PFSK-1 (cell line): Measurements from ENCODE around the gene TLE2.

ENCODE experiments used
- FOXP2 ChIP-seq: optimal IDR thresholded peaks from 2 replicates; pipeline ENCODE3; 2011; ENCODE audit warnings: borderline replicate concordance, control low read depth, inconsistent platforms; ENCODE audit not compliant: insufficient read depth; ENCODE audit errors: extremely low read length, extremely low read depth
- POLR2AphosphoS5 ChIP-seq: IDR thresholded peaks from 2 replicates; pipeline ENCODE4 v1.6.1; 2012; ENCODE audit warnings: low read depth, mild to moderate bottlenecking, control low read depth, low read length, moderate library complexity
- SIN3A ChIP-seq: IDR thresholded peaks from 2 replicates; pipeline ENCODE4 v1.6.1; 2012; ENCODE audit warnings: mild to moderate bottlenecking, low read length, moderate library complexity, borderline replicate concordance; ENCODE audit not compliant: insufficient read depth
- TAF1 ChIP-seq: IDR thresholded peaks from 2 replicates; pipeline ENCODE4 v1.6.1; 2012; ENCODE audit warnings: low read length, control low read depth, borderline replicate concordance; ENCODE audit not compliant: insufficient read depth
- TF ChIP-seq, protein P1 (sequence below), 2 experiments: IDR thresholded peaks; 2 replicates each; pipeline versions ENCODE4 v1.6.1 to v1.8.0; 2011 to 2012; ENCODE audit warnings: low read depth in 2 of 2, low read length in 2 of 2, control low read depth in 1 of 2, inconsistent platforms in 1 of 2, mild to moderate bottlenecking in 1 of 2, moderate library complexity in 1 of 2; ENCODE audit not compliant: insufficient read depth in 1 of 2

Gene TLE2

DNA sequence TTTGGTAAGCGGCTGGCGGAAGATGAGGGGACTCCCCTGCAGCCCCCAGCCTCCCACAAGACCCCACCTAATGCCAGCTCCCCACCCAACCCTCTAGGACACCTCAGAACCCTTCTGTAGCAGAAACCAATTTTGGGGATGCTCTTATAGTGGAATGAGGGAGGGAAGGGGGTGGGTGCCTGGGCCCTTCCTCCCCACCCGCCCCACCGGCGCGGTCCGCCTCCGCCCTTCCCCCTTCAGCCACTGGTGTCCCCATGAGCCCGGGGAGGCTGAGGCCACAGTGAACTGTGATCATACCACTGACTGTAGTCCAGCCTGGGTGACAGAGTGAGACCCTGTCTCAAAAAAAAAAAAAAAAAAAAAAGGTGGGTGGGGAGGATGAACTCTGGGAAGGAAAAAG, 35.5 kb downstream of the TLE2 start:
- TF ChIP-seq SIN3A, result no peak
- no peak for TF ChIP-seq POLR2AphosphoS5
- no peak for TF ChIP-seq TAF1
- TF ChIP-seq, protein P1, sequence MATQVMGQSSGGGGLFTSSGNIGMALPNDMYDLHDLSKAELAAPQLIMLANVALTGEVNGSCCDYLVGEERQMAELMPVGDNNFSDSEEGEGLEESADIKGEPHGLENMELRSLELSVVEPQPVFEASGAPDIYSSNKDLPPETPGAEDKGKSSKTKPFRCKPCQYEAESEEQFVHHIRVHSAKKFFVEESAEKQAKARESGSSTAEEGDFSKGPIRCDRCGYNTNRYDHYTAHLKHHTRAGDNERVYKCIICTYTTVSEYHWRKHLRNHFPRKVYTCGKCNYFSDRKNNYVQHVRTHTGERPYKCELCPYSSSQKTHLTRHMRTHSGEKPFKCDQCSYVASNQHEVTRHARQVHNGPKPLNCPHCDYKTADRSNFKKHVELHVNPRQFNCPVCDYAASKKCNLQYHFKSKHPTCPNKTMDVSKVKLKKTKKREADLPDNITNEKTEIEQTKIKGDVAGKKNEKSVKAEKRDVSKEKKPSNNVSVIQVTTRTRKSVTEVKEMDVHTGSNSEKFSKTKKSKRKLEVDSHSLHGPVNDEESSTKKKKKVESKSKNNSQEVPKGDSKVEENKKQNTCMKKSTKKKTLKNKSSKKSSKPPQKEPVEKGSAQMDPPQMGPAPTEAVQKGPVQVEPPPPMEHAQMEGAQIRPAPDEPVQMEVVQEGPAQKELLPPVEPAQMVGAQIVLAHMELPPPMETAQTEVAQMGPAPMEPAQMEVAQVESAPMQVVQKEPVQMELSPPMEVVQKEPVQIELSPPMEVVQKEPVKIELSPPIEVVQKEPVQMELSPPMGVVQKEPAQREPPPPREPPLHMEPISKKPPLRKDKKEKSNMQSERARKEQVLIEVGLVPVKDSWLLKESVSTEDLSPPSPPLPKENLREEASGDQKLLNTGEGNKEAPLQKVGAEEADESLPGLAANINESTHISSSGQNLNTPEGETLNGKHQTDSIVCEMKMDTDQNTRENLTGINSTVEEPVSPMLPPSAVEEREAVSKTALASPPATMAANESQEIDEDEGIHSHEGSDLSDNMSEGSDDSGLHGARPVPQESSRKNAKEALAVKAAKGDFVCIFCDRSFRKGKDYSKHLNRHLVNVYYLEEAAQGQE (IDR thresholded peaks at IDR 0.05; ENCODE audit: insufficient read depth in 1 of 2, low read depth in 2 of 2, low read length in 2 of 2), result no peak
- no peak for TF ChIP-seq FOXP2

DNA sequence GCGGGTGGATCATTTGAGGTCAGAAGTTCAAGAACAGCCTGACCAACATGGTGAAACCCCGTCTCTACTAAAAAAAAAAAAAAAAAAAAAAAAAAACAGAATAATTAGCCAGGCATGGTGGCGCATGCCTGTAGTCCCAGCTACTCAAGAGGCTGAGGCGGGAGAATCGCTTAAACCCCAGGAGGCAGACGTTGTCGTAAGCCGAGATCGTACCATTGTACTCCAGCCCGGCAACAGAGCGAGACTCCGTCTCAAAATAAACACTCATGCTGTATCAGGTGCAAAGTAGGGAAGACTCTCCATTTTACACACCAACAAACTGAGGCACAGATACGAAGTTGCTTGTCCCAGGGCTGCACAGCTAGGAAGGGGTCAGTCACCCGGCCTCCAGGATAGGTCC, 36.1 kb downstream of the TLE2 start:
- TF ChIP-seq POLR2AphosphoS5 (no peak), SIN3A (no peak), FOXP2 (no peak), TAF1 (no peak)
- TF ChIP-seq, protein P1 (IDR thresholded peaks at IDR 0.05; ENCODE audit: insufficient read depth in 1 of 2, low read depth in 2 of 2, low read length in 2 of 2), result no peak

DNA sequence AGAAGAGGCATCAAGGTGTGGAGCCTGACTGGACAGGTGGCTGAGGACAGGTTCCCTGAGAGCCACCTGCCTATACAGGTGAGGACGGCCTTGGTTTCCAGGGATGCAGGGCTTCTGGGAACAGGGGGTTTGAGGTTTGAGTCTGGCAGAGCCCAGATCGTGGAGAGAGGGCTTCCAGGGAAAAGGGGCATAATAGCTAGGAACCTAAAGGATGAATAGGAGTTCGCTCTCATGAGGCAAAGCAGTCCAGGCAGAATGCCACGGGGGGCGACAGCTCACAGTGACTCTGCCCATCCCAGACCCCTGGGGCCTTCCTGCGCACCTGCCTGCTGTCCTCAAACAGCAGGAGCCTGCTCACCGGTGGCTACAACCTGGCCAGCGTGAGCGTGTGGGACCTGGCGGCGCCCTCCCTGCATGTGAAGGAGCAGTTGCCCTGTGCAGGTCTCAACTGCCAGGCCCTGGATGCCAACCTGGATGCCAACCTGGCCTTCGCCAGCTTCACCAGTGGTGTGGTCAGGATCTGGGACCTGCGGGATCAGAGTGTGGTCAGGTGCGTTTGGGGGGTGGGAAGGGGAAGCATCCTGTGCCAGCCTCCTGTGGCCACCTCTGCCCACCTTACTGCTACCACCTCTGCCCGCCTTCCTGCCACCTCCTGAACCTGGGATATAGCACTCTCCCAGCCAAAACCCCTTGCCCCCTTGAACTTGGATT, 39.7 kb downstream of the TLE2 start:
- TF ChIP-seq, protein P1 (IDR thresholded peaks at IDR 0.05; ENCODE audit: insufficient read depth in 1 of 2, low read depth in 2 of 2, low read length in 2 of 2), result no peak
- no peak for TF ChIP-seq SIN3A
- no peak for TF ChIP-seq FOXP2
- TF ChIP-seq POLR2AphosphoS5, result no peak
- TF ChIP-seq TAF1, result no peak

DNA sequence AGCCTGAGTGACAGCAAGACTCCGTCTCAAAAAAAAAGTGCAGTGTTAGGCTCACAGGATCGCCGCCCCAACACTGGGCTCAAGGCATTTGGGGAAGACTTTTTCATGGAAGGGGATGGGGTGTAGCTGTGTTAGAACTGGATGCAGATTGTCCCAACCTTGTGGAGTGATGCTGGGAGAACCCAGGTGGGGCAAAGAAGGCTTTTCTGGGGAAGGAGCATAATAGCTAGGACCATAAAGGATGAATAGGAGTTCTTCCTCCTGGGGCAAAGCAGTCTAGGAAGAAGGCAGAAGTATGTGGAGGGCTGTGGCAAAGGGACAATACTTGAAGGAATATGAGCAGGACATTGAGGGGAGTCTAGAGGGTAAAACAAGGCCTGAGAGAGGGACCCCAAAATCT, 40.5 kb downstream of the TLE2 start:
- TF ChIP-seq SIN3A, result no peak
- TF ChIP-seq, protein P1 (IDR thresholded peaks at IDR 0.05; ENCODE audit: insufficient read depth in 1 of 2, low read depth in 2 of 2, low read length in 2 of 2), result no peak
- TF ChIP-seq FOXP2, result no peak
- TF ChIP-seq POLR2AphosphoS5, result no peak
- TF ChIP-seq TAF1, result no peak

DNA sequence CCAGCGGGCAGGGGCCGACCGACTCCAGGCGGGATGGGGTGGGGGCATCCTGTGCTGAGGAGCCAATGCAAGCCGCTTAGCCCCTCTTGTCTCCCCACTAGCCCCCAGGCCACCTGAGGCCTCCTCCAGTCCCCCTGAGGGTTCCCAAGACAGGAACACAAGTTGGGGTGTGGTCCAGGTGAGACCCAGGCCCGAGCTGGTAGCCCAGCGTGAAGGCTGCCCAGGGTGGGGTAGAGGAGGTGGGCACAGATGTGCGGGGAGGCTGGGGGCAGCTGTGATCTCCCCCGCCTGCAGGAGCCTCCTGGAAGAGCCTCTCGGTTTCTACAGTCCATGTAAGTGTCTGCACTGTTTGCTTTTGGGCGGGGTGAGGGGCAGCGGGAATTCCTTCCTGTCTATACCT, 41.3 kb downstream of the TLE2 start:
- TF ChIP-seq TAF1 (no peak), SIN3A (no peak), FOXP2 (no peak), POLR2AphosphoS5 (no peak)
- TF ChIP-seq, protein P1 (IDR thresholded peaks at IDR 0.05; ENCODE audit: insufficient read depth in 1 of 2, low read depth in 2 of 2, low read length in 2 of 2), result no peak
